ENCODE data around the gene TENM4. TPM values are rescaled to one million over a fixed set of nuclear protein-coding genes. Genes with fewer than 3 reads are reported as not detected.

TENM4 gene
- total RNA-seq, 1 experiment from 2014 or later, result 25.0 TPM

DNA sequence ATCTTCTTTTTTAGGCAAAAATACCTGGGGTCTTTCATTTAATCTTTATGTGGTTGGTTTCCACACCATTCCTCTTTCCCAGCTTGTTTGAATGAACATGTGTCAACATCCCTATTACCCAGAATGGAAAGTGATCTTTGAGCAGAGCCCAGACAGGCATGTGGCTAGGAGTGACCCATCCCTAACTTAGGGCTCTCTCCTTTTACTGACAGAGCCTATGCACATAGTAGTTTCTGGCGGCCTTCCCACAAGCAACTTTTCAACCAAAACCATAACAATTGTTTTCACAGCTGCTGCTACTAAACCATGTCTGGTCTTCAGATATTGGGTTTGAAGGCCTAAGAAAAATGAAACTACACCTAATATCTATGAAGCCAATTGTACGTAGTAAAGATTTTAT lies 107.5 kb downstream of the TENM4 start:
- Mint-ChIP-seq H3K36me3 (no peaks in the 10 kb centered on the region), H3K27ac (no peak overlapping the region), H3K4me1 (peaks cover 38% of the 10 kb centered on the region), H3K9me3 (no peaks in the 10 kb centered on the region), H3K4me3 (no peak overlapping the region), H3K27me3 (ENCODE audit: low read depth) (no peaks in the 10 kb centered on the region)
- ChIA-PET POLR2A (no interaction called here), CTCF (interaction anchor here (0.6 kb wide), 1 partner anchor 67 kb away, joined by 3 read pairs; no protein-coding TSS in a partner anchor)
- TF ChIP-seq ZNF121 (CRISPR knock-in tag; IDR thresholded peaks at IDR 0.05) (no peak), GRHL2 (CRISPR knock-in tag; IDR thresholded peaks at IDR 0.05; ENCODE audit: insufficient replicate concordance, severe bottlenecking) (no peak), NR1H2 (CRISPR knock-in tag; IDR thresholded peaks at IDR 0.05) (no peak), GTF2I (CRISPR knock-in tag; conservative IDR thresholded peaks at IDR 0.05) (no peak)
- TF ChIP-seq, protein P1, sequence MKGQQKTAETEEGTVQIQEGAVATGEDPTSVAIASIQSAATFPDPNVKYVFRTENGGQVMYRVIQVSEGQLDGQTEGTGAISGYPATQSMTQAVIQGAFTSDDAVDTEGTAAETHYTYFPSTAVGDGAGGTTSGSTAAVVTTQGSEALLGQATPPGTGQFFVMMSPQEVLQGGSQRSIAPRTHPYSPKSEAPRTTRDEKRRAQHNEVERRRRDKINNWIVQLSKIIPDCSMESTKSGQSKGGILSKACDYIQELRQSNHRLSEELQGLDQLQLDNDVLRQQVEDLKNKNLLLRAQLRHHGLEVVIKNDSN (CRISPR knock-in tag; IDR thresholded peaks at IDR 0.05), result no peak
- TF ChIP-seq, protein P2, sequence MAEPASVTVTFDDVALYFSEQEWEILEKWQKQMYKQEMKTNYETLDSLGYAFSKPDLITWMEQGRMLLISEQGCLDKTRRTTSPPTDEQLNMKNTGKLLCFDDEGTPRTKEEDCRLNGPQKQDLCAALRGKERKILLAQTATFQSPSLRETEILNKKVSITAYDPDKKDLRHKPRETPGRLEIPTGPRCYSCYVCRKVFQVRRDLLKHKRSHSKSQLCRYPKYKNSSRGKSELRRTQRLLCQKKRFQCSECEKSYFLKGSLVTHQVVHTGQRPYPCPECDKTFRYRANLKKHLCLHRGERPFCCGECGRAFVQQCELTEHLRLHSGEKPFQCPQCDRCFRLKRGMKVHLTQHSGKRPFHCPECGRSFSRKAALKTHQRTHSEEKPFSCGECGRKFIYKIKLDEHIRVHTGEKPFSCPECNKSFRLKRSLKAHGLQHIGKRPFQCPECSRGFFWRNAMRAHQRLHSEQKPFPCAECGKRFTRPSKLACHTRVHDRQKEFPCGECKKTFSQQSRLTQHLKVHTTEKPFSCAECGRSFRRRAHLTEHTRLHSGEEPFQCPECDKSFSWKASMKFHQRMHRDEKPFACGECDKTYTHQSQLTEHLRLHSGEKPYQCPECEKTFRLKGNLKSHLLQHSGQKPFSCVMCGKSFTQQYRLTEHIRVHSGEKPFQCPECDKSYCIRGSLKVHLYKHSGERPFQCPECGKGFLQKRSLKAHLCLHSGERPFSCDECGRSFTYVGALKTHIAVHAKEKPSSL (CRISPR knock-in tag; conservative IDR thresholded peaks at IDR 0.05), result no peak
- TF ChIP-seq, protein P3, sequence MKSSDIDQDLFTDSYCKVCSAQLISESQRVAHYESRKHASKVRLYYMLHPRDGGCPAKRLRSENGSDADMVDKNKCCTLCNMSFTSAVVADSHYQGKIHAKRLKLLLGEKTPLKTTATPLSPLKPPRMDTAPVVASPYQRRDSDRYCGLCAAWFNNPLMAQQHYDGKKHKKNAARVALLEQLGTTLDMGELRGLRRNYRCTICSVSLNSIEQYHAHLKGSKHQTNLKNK (CRISPR knock-in tag; IDR thresholded peaks at IDR 0.05), result no peak
- DNase-seq (ENCODE audit: low spot score), result no peak
- ATAC-seq, result no peak

GRCh38 chr11:79332017-79332416 lies 108.8 kb downstream of the TENM4 start:
- DNase-seq (ENCODE audit: low spot score), result no peak
- Mint-ChIP-seq H3K9me3 (no peaks in the 10 kb centered on the region), H3K4me3 (no peak overlapping the region), H3K36me3 (no peaks in the 10 kb centered on the region), H3K27me3 (ENCODE audit: low read depth) (no peaks in the 10 kb centered on the region), H3K27ac (no peak overlapping the region), H3K4me1 (peaks cover 39% of the 10 kb centered on the region)
- no peak for ATAC-seq
- ChIA-PET CTCF (interaction anchor here (0.8 kb wide), 1 partner anchor 69 kb away, joined by 3 read pairs; no protein-coding TSS in a partner anchor), POLR2A (no interaction called here)
- TF ChIP-seq, protein P4, sequence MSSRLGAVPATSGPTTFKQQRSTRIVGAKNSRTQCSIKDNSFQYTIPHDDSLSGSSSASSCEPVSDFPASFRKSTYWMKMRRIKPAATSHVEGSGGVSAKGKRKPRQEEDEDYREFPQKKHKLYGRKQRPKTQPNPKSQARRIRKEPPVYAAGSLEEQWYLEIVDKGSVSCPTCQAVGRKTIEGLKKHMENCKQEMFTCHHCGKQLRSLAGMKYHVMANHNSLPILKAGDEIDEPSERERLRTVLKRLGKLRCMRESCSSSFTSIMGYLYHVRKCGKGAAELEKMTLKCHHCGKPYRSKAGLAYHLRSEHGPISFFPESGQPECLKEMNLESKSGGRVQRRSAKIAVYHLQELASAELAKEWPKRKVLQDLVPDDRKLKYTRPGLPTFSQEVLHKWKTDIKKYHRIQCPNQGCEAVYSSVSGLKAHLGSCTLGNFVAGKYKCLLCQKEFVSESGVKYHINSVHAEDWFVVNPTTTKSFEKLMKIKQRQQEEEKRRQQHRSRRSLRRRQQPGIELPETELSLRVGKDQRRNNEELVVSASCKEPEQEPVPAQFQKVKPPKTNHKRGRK (CRISPR knock-in tag; IDR thresholded peaks at IDR 0.05; ENCODE audit: borderline replicate concordance), result no peak
- TF ChIP-seq FOXP4 (CRISPR knock-in tag; IDR thresholded peaks at IDR 0.05) (no peak), AFF4 (CRISPR knock-in tag; IDR thresholded peaks at IDR 0.05; ENCODE audit: borderline replicate concordance) (no peak), ZBTB21 (CRISPR knock-in tag; IDR thresholded peaks at IDR 0.05; ENCODE audit: borderline replicate concordance) (no peak), RELA (CRISPR knock-in tag; IDR thresholded peaks at IDR 0.05; ENCODE audit: borderline replicate concordance) (no peak), ZNF121 (CRISPR knock-in tag; IDR thresholded peaks at IDR 0.05) (no peak)

Data from WTC11 (cell line).